GM21619 (cell line): ENCODE measurements around the gene RBMY1D.
A peak's percentile ranks its signal among the peaks of the same experiment; 100 is the strongest.
"Not testable (repeated sequence)": the region's sequence is repeated elsewhere in the genome, so short reads cannot be mapped to it uniquely, and the experiment has no call there.

ENCODE experiments used
- ATAC-seq: cut with Tn5 transposase; IDR thresholded peaks from one replicate; pipeline ENCODE4 v1.9.1; 2021; ENCODE audit not compliant: unreplicated experiment

Gene RBMY1D

GRCh38 chrY:21894426-21894825 is at the start of gene RBMY1D:
Gene RBMY1D (minus strand): TSS chrY:21894526. CDS start chrY:21892513, 2,013 bp downstream.
- not testable (repeated sequence) for ATAC-seq

GRCh38 chrY:21917932-21918331 is 23.6 kb upstream of the RBMY1D start, which contains the start of gene RBMY1E:
Gene RBMY1E (minus strand): TSS chrY:21918032. CDS start chrY:21916054, 1,978 bp downstream.
- ATAC-seq, result not testable (repeated sequence)

- peak; percentile 82 for ATAC-seq
Observed at GRCh38 chrY:21869407-21870076, 24.8 kb downstream of the RBMY1D start.

- no peak for ATAC-seq
Observed at GRCh38 chrY:21845481-21845880, 48.8 kb downstream of the RBMY1D start.

- no peak for ATAC-seq
Observed at GRCh38 chrY:21842090-21842489, 52.2 kb downstream of the RBMY1D start.

- no peak for ATAC-seq
Observed at GRCh38 chrY:21839489-21839888, 54.8 kb downstream of the RBMY1D start.

GRCh38 chrY:21836343-21836742 is 58.0 kb downstream of the RBMY1D start:
- no peak for ATAC-seq

GRCh38 chrY:21835052-21835451 is 59.3 kb downstream of the RBMY1D start:
- no peak for ATAC-seq
